WTC11 (cell line): ENCODE results near the gene MYPOP.

Source experiments
- ATF1 ChIP-seq: sonication (generic); formaldehyde crosslinking; IDR thresholded peaks from 2 replicates; pipeline ENCODE4 v1.8.1; 2023; ENCODE audit warnings: mild to moderate bottlenecking, moderate library complexity, missing genetic modification reagents
- CREB1 ChIP-seq: sonication (generic); formaldehyde crosslinking; IDR thresholded peaks from 2 replicates; pipeline ENCODE4 v1.8.0; 2023; ENCODE audit warnings: mild to moderate bottlenecking, missing genetic modification reagents
- MXD4 ChIP-seq: fragments of 250-450 bp; sonication (Bioruptor Pico); IDR thresholded peaks from 2 replicates; pipeline ENCODE4 v1.8.0; 2021; ENCODE audit warnings: mild to moderate bottlenecking, moderate library complexity, borderline replicate concordance
- NFYB ChIP-seq: sonication (generic); formaldehyde crosslinking; conservative IDR thresholded peaks from 2 replicates; pipeline ENCODE4 v1.8.0; 2022; ENCODE audit warnings: low read depth, missing genetic modification reagents
- SP1 ChIP-seq: sonication (generic); formaldehyde crosslinking; conservative IDR thresholded peaks from 2 replicates; pipeline ENCODE4 v1.8.1; 2022; ENCODE audit warnings: missing genetic modification reagents
- ZNF138 ChIP-seq: sonication (generic); formaldehyde crosslinking; conservative IDR thresholded peaks from 2 replicates; pipeline ENCODE4 v1.8.1; 2022; ENCODE audit warnings: mild to moderate bottlenecking, moderate library complexity, missing genetic modification reagents
- TF ChIP-seq, protein P1 (sequence below): sonication (generic); formaldehyde crosslinking; IDR thresholded peaks from 2 replicates; pipeline ENCODE4 v1.8.1; 2023; ENCODE audit warnings: mild to moderate bottlenecking, missing genetic modification reagents
- TF ChIP-seq, protein P2 (sequence below): fragments of 200-600 bp; IDR thresholded peaks from 2 replicates; pipeline ENCODE4 v1.8.0; 2022; ENCODE audit warnings: antibody characterized with exemption
- TF ChIP-seq, protein P3 (sequence below): sonication (generic); formaldehyde crosslinking; IDR thresholded peaks from 2 replicates; pipeline ENCODE4 v1.8.0; 2023; ENCODE audit warnings: missing genetic modification reagents
- TF ChIP-seq, protein P4 (sequence below): sonication (generic); formaldehyde crosslinking; IDR thresholded peaks from 2 replicates; pipeline ENCODE4 v1.8.0; 2022; ENCODE audit warnings: mild to moderate bottlenecking, missing genetic modification reagents
- TF ChIP-seq, protein P5 (sequence below): sonication (generic); formaldehyde crosslinking; IDR thresholded peaks from 2 replicates; pipeline ENCODE4 v1.8.1; 2023; ENCODE audit warnings: mild to moderate bottlenecking, missing genetic modification reagents, moderate library complexity
- TF ChIP-seq, protein P6 (sequence below): sonication (generic); formaldehyde crosslinking; IDR thresholded peaks from 2 replicates; pipeline ENCODE4 v1.8.1; 2022; ENCODE audit warnings: mild to moderate bottlenecking, moderate library complexity, missing genetic modification reagents

DNA sequence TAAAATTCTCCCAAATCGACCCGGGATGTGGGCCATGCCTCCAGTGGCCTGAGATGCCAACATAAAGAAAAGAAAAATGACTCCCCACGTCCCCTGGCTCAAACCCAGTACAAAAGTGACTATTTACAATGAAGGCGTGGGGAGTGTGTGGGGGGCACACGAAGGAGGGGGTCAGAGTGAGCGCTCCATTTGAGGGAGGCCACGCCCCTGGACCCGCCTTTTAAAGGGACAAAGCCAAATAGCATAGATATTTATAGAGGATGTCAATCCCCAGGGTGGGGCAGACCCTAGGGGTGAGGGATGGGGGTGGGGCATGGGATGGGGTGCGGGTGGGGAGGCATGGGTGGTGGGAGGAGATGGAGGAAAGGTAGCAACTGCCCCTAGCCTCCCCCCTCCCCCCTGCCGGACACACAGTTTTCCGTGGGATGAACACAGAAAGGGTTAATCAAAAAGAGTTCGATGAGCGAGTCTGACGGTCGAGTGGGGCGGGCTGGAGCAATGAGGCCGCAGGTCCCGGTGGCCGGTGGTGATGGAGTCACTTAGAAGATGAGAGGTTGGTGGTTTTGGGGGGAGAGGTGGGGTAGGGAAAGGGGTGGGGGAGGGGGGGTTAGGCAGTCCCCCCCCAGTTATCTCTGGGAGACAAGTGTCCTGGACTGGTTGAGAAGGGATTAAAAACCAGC, 32.3 kb upstream of the MYPOP start:
- TF ChIP-seq, protein P1, sequence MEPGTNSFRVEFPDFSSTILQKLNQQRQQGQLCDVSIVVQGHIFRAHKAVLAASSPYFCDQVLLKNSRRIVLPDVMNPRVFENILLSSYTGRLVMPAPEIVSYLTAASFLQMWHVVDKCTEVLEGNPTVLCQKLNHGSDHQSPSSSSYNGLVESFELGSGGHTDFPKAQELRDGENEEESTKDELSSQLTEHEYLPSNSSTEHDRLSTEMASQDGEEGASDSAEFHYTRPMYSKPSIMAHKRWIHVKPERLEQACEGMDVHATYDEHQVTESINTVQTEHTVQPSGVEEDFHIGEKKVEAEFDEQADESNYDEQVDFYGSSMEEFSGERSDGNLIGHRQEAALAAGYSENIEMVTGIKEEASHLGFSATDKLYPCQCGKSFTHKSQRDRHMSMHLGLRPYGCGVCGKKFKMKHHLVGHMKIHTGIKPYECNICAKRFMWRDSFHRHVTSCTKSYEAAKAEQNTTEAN (CRISPR knock-in tag) = no peak
- TF ChIP-seq MXD4 (CRISPR knock-in tag) (no peak), ZNF138 (CRISPR knock-in tag) (no peak), NFYB (CRISPR knock-in tag) (no peak), SP1 (CRISPR knock-in tag) (no peak), CREB1 (CRISPR knock-in tag) (no peak), ATF1 (CRISPR knock-in tag) (no peak)
- TF ChIP-seq, protein P2, sequence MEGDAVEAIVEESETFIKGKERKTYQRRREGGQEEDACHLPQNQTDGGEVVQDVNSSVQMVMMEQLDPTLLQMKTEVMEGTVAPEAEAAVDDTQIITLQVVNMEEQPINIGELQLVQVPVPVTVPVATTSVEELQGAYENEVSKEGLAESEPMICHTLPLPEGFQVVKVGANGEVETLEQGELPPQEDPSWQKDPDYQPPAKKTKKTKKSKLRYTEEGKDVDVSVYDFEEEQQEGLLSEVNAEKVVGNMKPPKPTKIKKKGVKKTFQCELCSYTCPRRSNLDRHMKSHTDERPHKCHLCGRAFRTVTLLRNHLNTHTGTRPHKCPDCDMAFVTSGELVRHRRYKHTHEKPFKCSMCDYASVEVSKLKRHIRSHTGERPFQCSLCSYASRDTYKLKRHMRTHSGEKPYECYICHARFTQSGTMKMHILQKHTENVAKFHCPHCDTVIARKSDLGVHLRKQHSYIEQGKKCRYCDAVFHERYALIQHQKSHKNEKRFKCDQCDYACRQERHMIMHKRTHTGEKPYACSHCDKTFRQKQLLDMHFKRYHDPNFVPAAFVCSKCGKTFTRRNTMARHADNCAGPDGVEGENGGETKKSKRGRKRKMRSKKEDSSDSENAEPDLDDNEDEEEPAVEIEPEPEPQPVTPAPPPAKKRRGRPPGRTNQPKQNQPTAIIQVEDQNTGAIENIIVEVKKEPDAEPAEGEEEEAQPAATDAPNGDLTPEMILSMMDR = no peak
- TF ChIP-seq, protein P3, sequence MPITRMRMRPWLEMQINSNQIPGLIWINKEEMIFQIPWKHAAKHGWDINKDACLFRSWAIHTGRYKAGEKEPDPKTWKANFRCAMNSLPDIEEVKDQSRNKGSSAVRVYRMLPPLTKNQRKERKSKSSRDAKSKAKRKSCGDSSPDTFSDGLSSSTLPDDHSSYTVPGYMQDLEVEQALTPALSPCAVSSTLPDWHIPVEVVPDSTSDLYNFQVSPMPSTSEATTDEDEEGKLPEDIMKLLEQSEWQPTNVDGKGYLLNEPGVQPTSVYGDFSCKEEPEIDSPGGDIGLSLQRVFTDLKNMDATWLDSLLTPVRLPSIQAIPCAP = no peak
- TF ChIP-seq, protein P4, sequence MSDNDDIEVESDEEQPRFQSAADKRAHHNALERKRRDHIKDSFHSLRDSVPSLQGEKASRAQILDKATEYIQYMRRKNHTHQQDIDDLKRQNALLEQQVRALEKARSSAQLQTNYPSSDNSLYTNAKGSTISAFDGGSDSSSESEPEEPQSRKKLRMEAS (CRISPR knock-in tag) = no peak
- TF ChIP-seq, protein P5, sequence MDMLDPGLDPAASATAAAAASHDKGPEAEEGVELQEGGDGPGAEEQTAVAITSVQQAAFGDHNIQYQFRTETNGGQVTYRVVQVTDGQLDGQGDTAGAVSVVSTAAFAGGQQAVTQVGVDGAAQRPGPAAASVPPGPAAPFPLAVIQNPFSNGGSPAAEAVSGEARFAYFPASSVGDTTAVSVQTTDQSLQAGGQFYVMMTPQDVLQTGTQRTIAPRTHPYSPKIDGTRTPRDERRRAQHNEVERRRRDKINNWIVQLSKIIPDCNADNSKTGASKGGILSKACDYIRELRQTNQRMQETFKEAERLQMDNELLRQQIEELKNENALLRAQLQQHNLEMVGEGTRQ (CRISPR knock-in tag) = no peak
- TF ChIP-seq, protein P6, sequence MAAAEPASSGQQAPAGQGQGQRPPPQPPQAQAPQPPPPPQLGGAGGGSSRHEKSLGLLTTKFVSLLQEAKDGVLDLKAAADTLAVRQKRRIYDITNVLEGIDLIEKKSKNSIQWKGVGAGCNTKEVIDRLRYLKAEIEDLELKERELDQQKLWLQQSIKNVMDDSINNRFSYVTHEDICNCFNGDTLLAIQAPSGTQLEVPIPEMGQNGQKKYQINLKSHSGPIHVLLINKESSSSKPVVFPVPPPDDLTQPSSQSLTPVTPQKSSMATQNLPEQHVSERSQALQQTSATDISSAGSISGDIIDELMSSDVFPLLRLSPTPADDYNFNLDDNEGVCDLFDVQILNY (CRISPR knock-in tag) = no peak
